HG02970 (cell line): ENCODE results near the gene IKZF1.

Source experiments
- ATAC-seq: cut with Tn5 transposase; IDR thresholded peaks from one replicate; pipeline ENCODE4 v1.9.1; 2021; ENCODE audit warnings: mild to moderate bottlenecking, moderate library complexity, moderate number of reproducible peaks; ENCODE audit not compliant: unreplicated experiment, low FRiP score

IKZF1 gene

DNA sequence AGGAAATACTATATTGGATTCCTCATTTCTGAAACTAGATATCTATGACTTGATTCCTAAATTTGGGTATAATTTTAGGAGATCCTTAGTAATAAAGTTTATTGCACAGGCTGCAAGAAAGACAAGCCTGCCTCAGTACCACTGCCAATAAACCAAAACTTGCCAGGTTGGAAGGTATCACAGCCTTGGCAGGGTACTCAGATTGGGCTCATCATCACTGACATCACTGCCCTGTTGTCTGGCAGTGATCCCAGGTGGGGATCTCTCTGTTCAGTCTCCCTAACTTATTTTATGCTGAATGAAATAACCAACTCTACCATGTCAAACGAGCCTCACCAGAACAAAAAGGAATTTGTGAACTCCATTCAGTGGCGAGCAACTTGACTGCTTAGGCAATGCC lies 126.8 kb downstream of the IKZF1 start:
- ATAC-seq, result no peak

DNA sequence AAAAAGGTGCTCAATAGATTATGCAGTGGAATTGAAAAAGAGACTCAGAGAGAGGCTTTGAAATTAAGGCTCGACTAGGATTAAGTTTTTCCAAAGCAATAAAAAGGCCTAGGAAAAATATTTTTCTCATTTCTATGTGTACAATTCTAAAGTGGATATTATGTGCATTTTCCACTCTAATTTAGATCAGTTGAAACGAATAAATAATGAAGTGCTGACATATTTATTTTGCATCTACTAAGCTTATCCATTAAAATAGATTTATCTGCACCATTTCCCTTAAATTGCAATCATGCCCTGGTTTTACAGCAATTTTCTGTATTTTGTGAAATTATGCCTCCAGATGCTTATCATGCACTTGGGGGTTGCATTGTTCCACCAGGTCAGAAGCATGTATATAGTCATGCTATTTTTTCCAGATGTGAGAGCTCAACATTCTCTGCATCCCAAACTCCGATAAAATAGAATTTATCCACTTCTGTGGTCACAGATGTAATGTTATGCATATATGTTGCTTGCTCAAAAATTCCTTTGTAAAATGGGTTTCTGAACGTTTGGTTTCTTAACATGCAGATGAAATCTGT lies 127.3 kb downstream of the IKZF1 start:
- no peak for ATAC-seq

GRCh38 chr7:50436133-50436806 lies 131.8 kb downstream of the IKZF1 start:
- no peak for ATAC-seq

GRCh38 chr7:50446542-50446960 lies 142.0 kb downstream of the IKZF1 start:
- no peak for ATAC-seq

DNA sequence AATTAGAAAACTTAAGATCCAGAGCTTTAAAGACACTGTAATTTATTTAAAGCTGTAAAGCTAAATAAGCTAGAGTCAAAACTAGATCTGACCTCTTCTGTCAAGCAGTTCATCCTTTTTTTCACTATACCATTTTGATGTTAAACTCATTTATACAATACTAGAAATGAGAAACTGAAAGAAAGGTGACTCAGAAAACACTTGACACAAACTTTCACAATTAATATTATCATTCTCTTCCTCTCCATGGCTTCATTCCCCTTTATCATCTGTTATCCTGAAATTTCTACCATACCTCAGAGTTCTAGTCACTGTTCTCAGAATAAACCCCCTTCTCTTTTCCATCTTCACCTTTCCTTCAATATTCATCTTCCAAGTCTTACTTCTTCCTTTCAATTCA lies 144.3 kb downstream of the IKZF1 start:
- ATAC-seq, result no peak

GRCh38 chr7:50449501-50449880 lies 145.0 kb downstream of the IKZF1 start:
- no peak for ATAC-seq

- peak; percentile 88 for ATAC-seq
Observed at GRCh38 chr7:50449881-50450589, 145.5 kb downstream of the IKZF1 start, which contains the start of gene FIGNL1. FIGNL1 (minus strand) TSS chr7:50450350; CDS start chr7:50447287, 3,063 bp downstream.

GRCh38 chr7:50450590-50451032 lies 146.1 kb downstream of the IKZF1 start:
- peak; percentile 15 for ATAC-seq
